Tibial nerve (tissue), 4 donors: ENCODE measurements around the gene IL16. TPM values are rescaled to one million over a fixed set of nuclear protein-coding genes. Genes with fewer than 3 reads are reported as not detected.
A peak's percentile ranks its signal among the peaks of the same experiment; 100 is the strongest.

Experiments used
- DNase-seq, 2 donors: peaks; one replicate each; pipeline ENCODE4 v3.0.0-alpha.2; 2019; ENCODE audit warnings: low spot score in 2 of 2
- H3K27ac ChIP-seq, 4 donors: fragments of 200-600 bp; sonication (generic) in 3 of 4; one replicate each; pipeline ENCODE4 v1.5.1; 2017 to 2019; ENCODE audit warnings: mild to moderate bottlenecking in 1 of 4
- H3K27me3 ChIP-seq, 2 donors: fragments of 200-600 bp; sonication (generic) in 1 of 2; one replicate each; pipeline versions ENCODE4 v1.5.1 to v1.6.0; 2017 to 2019
- H3K36me3 ChIP-seq, 3 donors: fragments of 200-600 bp; sonication (generic); one replicate each; pipeline ENCODE4 v1.5.1; 2018 to 2019
- H3K4me1 ChIP-seq, 4 donors: fragments of 200-600 bp; sonication (generic) in 3 of 4; one replicate each; pipeline ENCODE4 v1.5.1; 2017 to 2019
- H3K4me3 ChIP-seq, 4 donors: fragments of 200-600 bp; sonication (generic) in 3 of 4; one replicate each; pipeline ENCODE4 v1.5.1; 2017 to 2019; ENCODE audit warnings: mild to moderate bottlenecking in 1 of 4, moderate library complexity in 1 of 4
- H3K9me3 ChIP-seq, 4 donors: fragments of 200-600 bp; sonication (generic) in 3 of 4; one replicate each; pipeline ENCODE4 v1.5.1; 2017 to 2019
- EP300 ChIP-seq, 2 donors: sonication (generic); formaldehyde crosslinking; IDR thresholded peaks; one replicate each; pipeline ENCODE4 v1.6.1; 2017; ENCODE audit warnings: antibody characterized with exemption in 2 of 2, mild to moderate bottlenecking in 1 of 2
- POLR2A ChIP-seq, 2 donors: fragments of 450-650 bp; IDR thresholded peaks; one replicate each; pipeline ENCODE4 v1.6.1; 2017; ENCODE audit warnings: antibody characterized with exemption in 2 of 2, mild to moderate bottlenecking in 2 of 2, moderate library complexity in 2 of 2
- WGBS, 2 donors: methylation state at CpG; one replicate each; pipeline ENCODE4 v1.1.5; 2018; 5-methylcytosine and 5-hydroxymethylcytosine counted together
- total RNA-seq, 4 donors: library from RNA; depleted of rRNA; stranded (reverse); fragments of >200 nt; gene quantifications; one replicate each; pipeline ENCODE4 v1.1.0, GENCODE V29; 2016
- TF ChIP-seq, protein P1 (sequence below), 5 experiments: fragments of 200-600 bp in 3 of 5; fragments of 450-650 bp in 2 of 5; sonication (generic) in 3 of 5; IDR thresholded peaks; one replicate each; pipeline ENCODE4 v1.5.1; 2016 to 2019; ENCODE audit warnings: antibody characterized with exemption in 5 of 5, mild to moderate bottlenecking in 3 of 5, moderate library complexity in 2 of 5

The IL16 gene
- total RNA-seq, 4 donors from 2014 or later, result 69.3 to 80.2 (median 75.1) TPM

DNA sequence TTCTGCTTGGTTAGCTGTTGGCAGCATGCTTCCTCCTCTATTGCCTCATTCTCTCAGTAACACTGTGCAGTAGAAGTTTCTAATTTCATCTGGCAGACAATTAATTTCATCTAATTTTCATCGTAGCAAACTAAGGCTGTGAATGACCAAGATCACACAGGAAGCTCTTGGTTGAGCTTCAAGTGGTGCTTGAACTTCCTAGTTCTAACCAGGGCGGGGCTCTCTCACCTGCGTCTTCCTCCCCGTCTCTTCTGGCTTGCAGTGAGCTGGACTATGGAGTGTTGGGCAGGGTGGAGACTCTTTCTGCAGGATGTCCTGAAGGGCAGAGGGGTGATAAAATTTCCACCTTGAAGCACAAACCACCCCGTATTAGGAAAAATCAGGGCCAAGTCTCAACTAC is 2.0 kb upstream of the IL16 start:
- TF ChIP-seq EP300 (IDR thresholded peaks at IDR 0.05), result no peak
- no peaks in the 10 kb centered on the region for H3K36me3 ChIP-seq
- peaks cover 0 to 45% (median 12%) of the 10 kb centered on the region in 4 donors for H3K4me1 ChIP-seq
- no peak overlapping the region for H3K4me3 ChIP-seq
- H3K27me3 ChIP-seq, result no peaks in the 10 kb centered on the region
- H3K9me3 ChIP-seq, result no peaks in the 10 kb centered on the region
- DNase-seq, result no peak
- 75 to 76% methylated on average over 5 of the region's 5 CpGs for WGBS, 2 donors
- H3K27ac ChIP-seq, result peak overlapping the region in 3 of 4 donors; percentile 10 to 75 (median 32)

DNA sequence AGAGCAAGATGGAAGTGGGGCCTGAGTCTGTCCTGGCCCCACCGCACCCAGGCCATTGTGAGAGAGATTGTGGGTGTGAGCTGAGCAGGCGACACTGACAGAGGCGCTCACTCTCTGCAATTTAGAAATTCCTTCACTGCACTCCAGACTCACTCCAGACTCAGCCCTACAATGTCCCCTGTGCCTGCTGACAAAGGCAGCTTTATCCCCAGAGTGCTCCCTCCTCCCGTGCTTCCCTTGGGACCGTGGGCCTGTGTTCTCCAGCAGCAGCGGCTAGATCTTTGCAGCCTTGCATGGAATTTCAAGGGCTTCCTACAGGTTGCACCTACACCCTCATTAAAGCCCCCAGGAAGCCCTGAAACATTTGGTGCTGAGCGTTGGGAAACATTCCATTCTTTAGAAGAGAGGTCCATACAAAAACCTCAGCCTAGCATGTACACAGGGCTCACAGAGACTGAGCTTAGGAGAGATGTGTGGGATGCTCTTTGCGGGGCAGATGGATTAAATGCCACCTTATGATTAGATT is 1.3 kb upstream of the IL16 start:
- TF ChIP-seq EP300 (IDR thresholded peaks at IDR 0.05), result peak in 1 of 2 donors; percentile 31
- TF ChIP-seq, protein P1, sequence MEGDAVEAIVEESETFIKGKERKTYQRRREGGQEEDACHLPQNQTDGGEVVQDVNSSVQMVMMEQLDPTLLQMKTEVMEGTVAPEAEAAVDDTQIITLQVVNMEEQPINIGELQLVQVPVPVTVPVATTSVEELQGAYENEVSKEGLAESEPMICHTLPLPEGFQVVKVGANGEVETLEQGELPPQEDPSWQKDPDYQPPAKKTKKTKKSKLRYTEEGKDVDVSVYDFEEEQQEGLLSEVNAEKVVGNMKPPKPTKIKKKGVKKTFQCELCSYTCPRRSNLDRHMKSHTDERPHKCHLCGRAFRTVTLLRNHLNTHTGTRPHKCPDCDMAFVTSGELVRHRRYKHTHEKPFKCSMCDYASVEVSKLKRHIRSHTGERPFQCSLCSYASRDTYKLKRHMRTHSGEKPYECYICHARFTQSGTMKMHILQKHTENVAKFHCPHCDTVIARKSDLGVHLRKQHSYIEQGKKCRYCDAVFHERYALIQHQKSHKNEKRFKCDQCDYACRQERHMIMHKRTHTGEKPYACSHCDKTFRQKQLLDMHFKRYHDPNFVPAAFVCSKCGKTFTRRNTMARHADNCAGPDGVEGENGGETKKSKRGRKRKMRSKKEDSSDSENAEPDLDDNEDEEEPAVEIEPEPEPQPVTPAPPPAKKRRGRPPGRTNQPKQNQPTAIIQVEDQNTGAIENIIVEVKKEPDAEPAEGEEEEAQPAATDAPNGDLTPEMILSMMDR (IDR thresholded peaks at IDR 0.05), result no peak
- DNase-seq, result no peak
- WGBS, 2 donors, result 45 to 57% methylated on average over 8 of the region's 8 CpGs

GRCh38 chr15:81197255-81197630 is 564 bp downstream of the IL16 start:
- WGBS, 2 donors, result 93 to 94% methylated on average over 7 of the region's 7 CpGs
- H3K4me1 ChIP-seq, result peaks cover 0 to 24% (median 2%) of the 10 kb centered on the region in 4 donors
- H3K27me3 ChIP-seq, result no peaks in the 10 kb centered on the region
- no peak overlapping the region for H3K4me3 ChIP-seq
- no peak for DNase-seq
- H3K9me3 ChIP-seq, result no peaks in the 10 kb centered on the region
- peak overlapping the region in 3 of 4 donors; percentile 66 to 75 (median 72) for H3K27ac ChIP-seq
- TF ChIP-seq, protein P1 (IDR thresholded peaks at IDR 0.05), result no peak
- TF ChIP-seq EP300 (IDR thresholded peaks at IDR 0.05) (no peak), POLR2A (IDR thresholded peaks at IDR 0.05) (no peak)
- H3K36me3 ChIP-seq, result no peaks in the 10 kb centered on the region

More for the DNA sequence above, 1.3 kb upstream of the IL16 start:
- Histone ChIP-seq H3K36me3 (no peaks in the 10 kb centered on the region), H3K9me3 (no peaks in the 10 kb centered on the region), H3K27ac (peak overlapping the region in 3 of 4 donors; percentile 10 to 75 (median 32)), H3K27me3 (no peaks in the 10 kb centered on the region), H3K4me1 (peaks cover 0 to 38% (median 6%) of the 10 kb centered on the region in 4 donors), H3K4me3 (no peak overlapping the region)

DNA sequence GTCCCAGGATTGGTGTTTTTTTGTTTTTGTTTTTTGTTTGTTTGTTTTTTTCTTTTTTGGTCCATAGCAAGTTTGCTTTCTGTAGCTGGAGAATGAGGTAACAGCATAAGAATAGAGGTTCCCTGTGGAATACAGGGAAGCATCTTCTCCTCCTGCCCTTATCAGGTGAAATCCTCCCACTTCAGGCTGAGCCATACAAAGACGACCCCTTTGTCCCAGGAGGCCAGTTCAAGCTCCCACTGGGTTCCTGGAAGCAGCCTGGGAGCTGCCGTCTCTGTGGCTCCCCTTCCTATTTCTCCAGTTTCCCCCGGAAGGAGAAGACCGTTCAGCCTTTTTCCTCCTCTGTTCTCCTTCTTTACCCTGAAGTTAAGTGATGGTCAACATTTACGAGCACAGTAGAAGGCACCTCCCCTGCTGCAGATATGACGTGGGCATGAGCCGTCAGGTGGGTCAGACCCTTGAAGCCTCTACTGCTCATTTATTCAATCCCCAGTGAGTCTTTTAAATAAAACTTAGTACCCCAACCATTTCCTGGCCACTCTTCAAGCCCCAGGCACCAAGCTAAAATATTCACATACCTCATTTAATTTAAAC is 1.1 kb downstream of the IL16 start:
- no peaks in the 10 kb centered on the region for H3K36me3 ChIP-seq

GRCh38 chr15:81199031-81199779 is 2.5 kb downstream of the IL16 start:
- no peak for TF ChIP-seq POLR2A (IDR thresholded peaks at IDR 0.05)
- TF ChIP-seq EP300 (IDR thresholded peaks at IDR 0.05), result no peak
- TF ChIP-seq, protein P1 (IDR thresholded peaks at IDR 0.05), result no peak
- H3K36me3 ChIP-seq, result no peaks in the 10 kb centered on the region
- peak overlapping the region in 2 of 4 donors; percentile 43 to 65 for H3K27ac ChIP-seq
- no peak for DNase-seq
- 80 to 81% methylated on average over 11 of the region's 11 CpGs for WGBS, 2 donors
- H3K9me3 ChIP-seq, result no peaks in the 10 kb centered on the region
- no peak overlapping the region for H3K4me3 ChIP-seq
- H3K27me3 ChIP-seq, result no peaks in the 10 kb centered on the region
- peaks cover 0 to 24% (median 2%) of the 10 kb centered on the region in 4 donors for H3K4me1 ChIP-seq

More for the DNA sequence above, 1.1 kb downstream of the IL16 start:
- 83 to 84% methylated on average over 7 of the region's 7 CpGs for WGBS, 2 donors
- no peak for DNase-seq
- Histone ChIP-seq H3K27me3 (no peaks in the 10 kb centered on the region), H3K9me3 (no peaks in the 10 kb centered on the region), H3K4me3 (no peak overlapping the region), H3K27ac (peak overlapping the region in 3 of 4 donors; percentile 66 to 75 (median 72)), H3K4me1 (peaks cover 0 to 24% (median 2%) of the 10 kb centered on the region in 4 donors)
- TF ChIP-seq POLR2A (IDR thresholded peaks at IDR 0.05), result no peak
- TF ChIP-seq EP300 (IDR thresholded peaks at IDR 0.05), result no peak
- TF ChIP-seq, protein P1 (IDR thresholded peaks at IDR 0.05), result no peak
